ENCODE measurements around the gene UBE2V1. TPM values are rescaled to one million over a fixed set of nuclear protein-coding genes. Genes with fewer than 3 reads are reported as not detected.
"Not testable (repeated sequence)": the region's sequence is repeated elsewhere in the genome, so short reads cannot be mapped to it uniquely, and the experiment has no call there.

UBE2V1 gene
- total RNA-seq, 1 donor from 2014 or later = 117 TPM

GRCh38 chr20:50110141-50111047 lies 2.6 kb downstream of the UBE2V1 start:
- peaks cover 15% of the 10 kb centered on the region for H3K36me3 Mint-ChIP-seq
- no peaks in the 10 kb centered on the region for H3K9me3 Mint-ChIP-seq
- TF ChIP-seq, protein P1, sequence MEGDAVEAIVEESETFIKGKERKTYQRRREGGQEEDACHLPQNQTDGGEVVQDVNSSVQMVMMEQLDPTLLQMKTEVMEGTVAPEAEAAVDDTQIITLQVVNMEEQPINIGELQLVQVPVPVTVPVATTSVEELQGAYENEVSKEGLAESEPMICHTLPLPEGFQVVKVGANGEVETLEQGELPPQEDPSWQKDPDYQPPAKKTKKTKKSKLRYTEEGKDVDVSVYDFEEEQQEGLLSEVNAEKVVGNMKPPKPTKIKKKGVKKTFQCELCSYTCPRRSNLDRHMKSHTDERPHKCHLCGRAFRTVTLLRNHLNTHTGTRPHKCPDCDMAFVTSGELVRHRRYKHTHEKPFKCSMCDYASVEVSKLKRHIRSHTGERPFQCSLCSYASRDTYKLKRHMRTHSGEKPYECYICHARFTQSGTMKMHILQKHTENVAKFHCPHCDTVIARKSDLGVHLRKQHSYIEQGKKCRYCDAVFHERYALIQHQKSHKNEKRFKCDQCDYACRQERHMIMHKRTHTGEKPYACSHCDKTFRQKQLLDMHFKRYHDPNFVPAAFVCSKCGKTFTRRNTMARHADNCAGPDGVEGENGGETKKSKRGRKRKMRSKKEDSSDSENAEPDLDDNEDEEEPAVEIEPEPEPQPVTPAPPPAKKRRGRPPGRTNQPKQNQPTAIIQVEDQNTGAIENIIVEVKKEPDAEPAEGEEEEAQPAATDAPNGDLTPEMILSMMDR (conservative IDR thresholded peaks at IDR 0.05) = no peak
- DNase-seq (ENCODE audit: extremely low spot score, unreplicated experiment) = no peak
- peaks cover 63% of the 10 kb centered on the region for H3K4me1 Mint-ChIP-seq (ENCODE audit: unreplicated experiment)
- peak overlapping the region; percentile 91 for H3K27ac Mint-ChIP-seq
- peak overlapping the region; percentile 97 for H3K4me3 Mint-ChIP-seq
- no peaks in the 10 kb centered on the region for H3K27me3 Mint-ChIP-seq

DNA sequence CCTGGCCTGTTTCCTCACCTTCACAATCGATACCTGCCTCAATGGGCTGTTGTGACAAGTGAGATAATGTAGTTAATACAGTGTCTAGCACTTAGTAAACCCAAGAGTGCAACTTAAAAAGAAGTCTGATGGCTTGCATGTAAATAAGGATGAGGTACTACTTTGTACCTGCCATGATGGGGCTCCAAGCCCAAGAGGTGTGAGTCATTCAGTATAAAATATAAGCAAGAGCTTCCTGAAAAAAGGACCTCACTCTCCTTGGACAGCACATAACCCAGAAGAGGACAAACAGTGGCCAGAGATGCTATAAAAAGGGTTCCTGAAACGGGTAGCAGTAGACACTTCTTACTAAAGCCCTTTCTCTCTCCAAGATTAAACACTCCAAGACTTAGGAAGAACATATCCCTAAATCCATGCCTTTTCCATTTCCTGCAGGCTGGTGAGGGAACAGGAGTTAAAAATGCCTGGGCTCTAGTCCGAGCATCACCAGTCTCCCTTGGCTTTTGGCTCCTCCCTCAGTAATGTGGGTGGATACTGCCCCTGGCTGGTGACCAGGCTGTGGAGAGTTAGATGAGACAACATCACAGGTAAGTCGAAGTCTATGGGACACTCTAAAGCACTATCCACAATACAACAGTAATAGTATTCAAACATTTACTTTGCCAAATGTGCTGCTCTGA lies 4.3 kb downstream of the UBE2V1 start:
- no peaks in the 10 kb centered on the region for H3K27me3 Mint-ChIP-seq
- H3K9me3 Mint-ChIP-seq = no peaks in the 10 kb centered on the region
- DNase-seq (ENCODE audit: extremely low spot score, unreplicated experiment) = no peak
- H3K36me3 Mint-ChIP-seq = peaks cover 15% of the 10 kb centered on the region
- TF ChIP-seq, protein P1 (conservative IDR thresholded peaks at IDR 0.05) = no peak
- peak overlapping the region; percentile 92 for H3K27ac Mint-ChIP-seq
- peaks cover 57% of the 10 kb centered on the region for H3K4me1 Mint-ChIP-seq (ENCODE audit: unreplicated experiment)
- H3K4me3 Mint-ChIP-seq = peak overlapping the region; percentile 35

DNA sequence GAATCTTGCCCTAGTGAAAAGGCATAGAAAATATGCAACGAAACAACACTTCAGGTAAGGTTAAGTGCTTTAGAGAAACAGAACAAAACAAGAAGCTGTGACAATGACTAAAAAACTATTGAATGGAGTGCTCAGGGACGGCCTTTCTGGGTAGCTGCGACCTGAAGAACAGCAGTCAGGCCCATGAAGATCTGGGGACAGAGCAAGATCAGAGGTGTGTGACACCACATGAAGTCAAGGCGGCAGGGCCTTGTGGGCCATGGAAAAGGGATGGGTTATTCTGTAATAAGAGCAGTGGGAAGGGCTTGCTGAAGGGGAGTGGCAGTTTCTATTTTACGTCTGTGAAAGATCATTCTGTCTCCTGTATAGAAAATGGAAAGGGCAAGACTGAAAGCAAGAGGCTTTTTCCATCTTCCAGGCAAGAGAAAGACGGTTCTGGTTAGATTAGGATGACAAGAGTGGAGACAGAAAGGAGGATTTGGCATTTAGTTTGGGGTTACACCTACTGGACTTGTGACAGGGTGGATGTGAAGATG lies 5.1 kb downstream of the UBE2V1 start:
- DNase-seq (ENCODE audit: extremely low spot score, unreplicated experiment) = no peak
- H3K4me3 Mint-ChIP-seq = peak overlapping the region; percentile 66
- no peaks in the 10 kb centered on the region for H3K9me3 Mint-ChIP-seq
- no peaks in the 10 kb centered on the region for H3K27me3 Mint-ChIP-seq
- TF ChIP-seq, protein P1 (conservative IDR thresholded peaks at IDR 0.05) = no peak
- peak overlapping the region; percentile 92 for H3K27ac Mint-ChIP-seq
- H3K4me1 Mint-ChIP-seq (ENCODE audit: unreplicated experiment) = peaks cover 54% of the 10 kb centered on the region
- H3K36me3 Mint-ChIP-seq = peaks cover 17% of the 10 kb centered on the region

DNA sequence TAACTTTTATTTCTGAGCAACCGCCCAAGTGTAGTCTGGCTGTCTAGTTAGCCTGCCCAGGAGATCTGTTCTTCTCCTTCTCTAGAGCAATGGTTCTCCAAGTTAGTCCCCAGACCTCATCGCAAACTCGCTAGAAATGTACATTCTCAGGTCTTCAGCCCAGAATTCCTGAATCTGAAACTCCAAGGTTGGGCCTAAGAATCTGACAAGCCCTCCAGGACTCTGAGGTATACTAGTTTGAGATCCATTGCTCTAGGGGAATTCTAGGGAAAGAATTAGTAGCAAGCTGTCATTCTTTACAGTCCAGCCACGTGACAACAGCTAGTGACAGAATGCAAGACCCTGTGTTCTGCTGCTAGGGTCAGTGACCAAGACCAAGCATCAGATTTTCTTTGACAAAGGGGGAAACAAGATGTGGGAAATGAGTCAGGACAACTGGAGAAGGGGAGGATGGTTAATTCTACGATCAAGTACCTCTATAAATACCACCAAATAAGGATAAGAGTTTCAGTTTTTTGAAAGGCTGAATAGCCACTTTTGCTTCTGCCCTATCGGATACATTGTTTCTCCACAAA lies 5.8 kb downstream of the UBE2V1 start:
- DNase-seq (ENCODE audit: extremely low spot score, unreplicated experiment) = no peak
- Mint-ChIP-seq H3K27ac (peak overlapping the region; percentile 92), H3K36me3 (peaks cover 20% of the 10 kb centered on the region), H3K27me3 (no peaks in the 10 kb centered on the region), H3K9me3 (no peaks in the 10 kb centered on the region), H3K4me1 (ENCODE audit: unreplicated experiment) (peaks cover 54% of the 10 kb centered on the region), H3K4me3 (no peak overlapping the region)
- TF ChIP-seq, protein P1 (conservative IDR thresholded peaks at IDR 0.05) = no peak

GRCh38 chr20:50106669-50107068 lies 6.3 kb downstream of the UBE2V1 start:
- not testable (repeated sequence) for H3K27ac Mint-ChIP-seq; H3K4me3 Mint-ChIP-seq; H3K27me3 Mint-ChIP-seq; H3K9me3 Mint-ChIP-seq; DNase-seq (ENCODE audit: extremely low spot score, unreplicated experiment)
- Mint-ChIP-seq H3K36me3 (peaks cover 25% of the 10 kb centered on the region), H3K4me1 (ENCODE audit: unreplicated experiment) (peaks cover 54% of the 10 kb centered on the region)

DNA sequence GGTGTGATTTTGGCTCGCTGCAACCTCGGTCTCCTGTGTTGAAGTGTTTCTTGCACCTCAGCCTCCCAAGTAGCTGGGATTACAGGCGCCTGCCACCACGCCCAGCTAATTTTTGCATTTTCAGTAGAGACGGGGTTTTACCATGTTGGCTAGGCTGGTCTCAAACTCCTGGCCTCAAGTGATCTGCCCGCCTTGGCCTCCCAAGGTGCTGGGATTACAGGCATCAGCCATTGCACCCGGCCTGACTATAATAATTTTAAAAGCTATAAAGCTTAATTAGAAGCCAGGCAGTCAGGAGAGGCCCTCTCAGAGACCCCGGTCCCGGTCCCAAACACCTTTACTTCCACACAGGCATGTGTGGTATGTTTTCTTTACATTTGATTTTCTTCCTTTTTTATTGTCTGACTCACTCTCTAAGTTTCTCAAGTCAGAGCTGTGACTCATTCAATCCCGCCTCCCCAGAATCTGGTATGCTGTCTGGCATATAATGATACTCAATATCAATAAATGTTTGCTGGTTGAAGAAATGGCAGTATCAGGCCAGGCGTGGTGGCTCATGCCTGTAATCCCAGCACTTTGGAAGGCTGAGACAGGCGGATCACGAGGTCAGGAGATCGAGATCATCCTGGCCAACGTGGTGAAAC lies 9.4 kb downstream of the UBE2V1 start:
- H3K9me3 Mint-ChIP-seq; DNase-seq (ENCODE audit: extremely low spot score, unreplicated experiment); H3K27me3 Mint-ChIP-seq: not testable (repeated sequence)
- Mint-ChIP-seq H3K27ac (peak overlapping the region; percentile 92), H3K4me1 (ENCODE audit: unreplicated experiment) (peaks cover 40% of the 10 kb centered on the region), H3K4me3 (peak overlapping the region; percentile 18), H3K36me3 (peaks cover 28% of the 10 kb centered on the region)

GRCh38 chr20:50102551-50102950 lies 10.4 kb downstream of the UBE2V1 start:
- H3K9me3 Mint-ChIP-seq; DNase-seq (ENCODE audit: extremely low spot score, unreplicated experiment); H3K27me3 Mint-ChIP-seq; H3K4me3 Mint-ChIP-seq: not testable (repeated sequence)
- Mint-ChIP-seq H3K4me1 (ENCODE audit: unreplicated experiment) (peaks cover 39% of the 10 kb centered on the region), H3K36me3 (peaks cover 27% of the 10 kb centered on the region), H3K27ac (peak overlapping the region; percentile 92)

Measured in type B pancreatic cell (in vitro differentiated cells).